H9 (cell line): ENCODE data around the gene KLF6. TPM values are rescaled to one million over a fixed set of nuclear protein-coding genes. Genes with fewer than 3 reads are reported as not detected.

Experiments
- DNase-seq: peaks from one replicate; pipeline ENCODE4 v3.0.0-alpha.2; 2017
- H2AFZ ChIP-seq: one replicate; pipeline ENCODE4 v1.6.1; 2013; ENCODE audit warnings: mild to moderate bottlenecking, low read length, control low read depth, moderate library complexity
- H2AK5ac ChIP-seq: 2 replicates; pipeline ENCODE4 v1.6.1; 2013; ENCODE audit warnings: low read length, control low read depth, mixed read lengths; ENCODE audit not compliant: insufficient read length
- H2BK120ac ChIP-seq: one replicate; pipeline ENCODE4 v1.6.1; 2013; ENCODE audit warnings: low read depth, mild to moderate bottlenecking, low read length, control low read depth, inconsistent platforms; ENCODE audit not compliant: poor library complexity, severe bottlenecking
- H2BK12ac ChIP-seq: 2 replicates; pipeline ENCODE4 v1.6.1; 2013; ENCODE audit warnings: low read length, control low read depth, mixed read lengths, low read depth; ENCODE audit not compliant: insufficient read length
- H2BK15ac ChIP-seq: 2 replicates; pipeline ENCODE4 v1.6.1; 2013; ENCODE audit warnings: low read depth, low read length, control low read depth
- H2BK20ac ChIP-seq: one replicate; pipeline ENCODE4 v1.6.1; 2013; ENCODE audit warnings: low read depth, mild to moderate bottlenecking, low read length, control low read depth, inconsistent platforms; ENCODE audit not compliant: poor library complexity, severe bottlenecking
- H2BK5ac ChIP-seq: 2 replicates; pipeline ENCODE4 v1.6.1; 2013; ENCODE audit warnings: low read length, control low read depth, mixed read lengths; ENCODE audit not compliant: insufficient read length
- H3K14ac ChIP-seq: 2 replicates; pipeline ENCODE4 v1.6.1; 2013; ENCODE audit warnings: low read length, control low read depth; ENCODE audit not compliant: insufficient read depth
- H3K18ac ChIP-seq: 2 replicates; pipeline ENCODE4 v1.6.1; 2013; ENCODE audit warnings: low read depth, mild to moderate bottlenecking, mixed read lengths, low read length, control low read depth; ENCODE audit not compliant: insufficient read length
- H3K23ac ChIP-seq: 2 replicates; pipeline ENCODE4 v1.6.1; 2013; ENCODE audit warnings: low read length, control low read depth, mixed read lengths, low read depth; ENCODE audit not compliant: insufficient read length
- H3K23me2 ChIP-seq: 2 replicates; pipeline ENCODE4 v1.6.1; 2013; ENCODE audit warnings: low read depth, mild to moderate bottlenecking, mixed read lengths, low read length, control low read depth; ENCODE audit not compliant: insufficient read length, poor library complexity, severe bottlenecking
- H3K27ac ChIP-seq: 2 replicates; pipeline ENCODE4 v1.5.1; 2013; ENCODE audit warnings: low read length, control low read depth, mixed read lengths, low read depth; ENCODE audit not compliant: insufficient read length
- H3K27me3 ChIP-seq: 2 replicates; pipeline ENCODE4 v1.6.1; 2013; ENCODE audit warnings: low read length, control low read depth, inconsistent platforms; ENCODE audit not compliant: insufficient read depth
- H3K4ac ChIP-seq: 2 replicates; pipeline ENCODE4 v1.6.1; 2013; ENCODE audit warnings: low read depth, mild to moderate bottlenecking, control low read depth, inconsistent platforms, low read length, moderate library complexity
- H3K4me1 ChIP-seq: 2 replicates; pipeline ENCODE4 v1.6.1; 2013; ENCODE audit warnings: low read length, control low read depth, inconsistent platforms; ENCODE audit not compliant: insufficient read depth
- H3K4me2 ChIP-seq: 2 replicates; pipeline ENCODE4 v1.6.1; 2013; ENCODE audit warnings: low read length, control low read depth, mixed read lengths; ENCODE audit not compliant: insufficient read length, insufficient read depth
- H3K56ac ChIP-seq: 2 replicates; pipeline ENCODE4 v1.6.1; 2013; ENCODE audit warnings: low read depth, mild to moderate bottlenecking, mixed read lengths, low read length, control low read depth; ENCODE audit not compliant: insufficient read length
- H3K79me1 ChIP-seq: 2 replicates; pipeline ENCODE4 v1.6.1; 2013; ENCODE audit warnings: low read depth, mild to moderate bottlenecking, moderate library complexity, low read length, control low read depth, inconsistent platforms; ENCODE audit not compliant: insufficient read depth, poor library complexity, severe bottlenecking
- H3K79me2 ChIP-seq: 2 replicates; pipeline ENCODE4 v1.6.1; 2013; ENCODE audit warnings: low read length, control low read depth, inconsistent platforms; ENCODE audit not compliant: insufficient read depth
- H3K9ac ChIP-seq: 2 replicates; pipeline ENCODE4 v1.6.1; 2013; ENCODE audit warnings: low read length, control low read depth, mixed read lengths; ENCODE audit not compliant: insufficient read length; ENCODE audit errors: extremely low read depth
- H3K9me3 ChIP-seq: one replicate; pipeline ENCODE4 v1.6.1; 2013; ENCODE audit warnings: low read depth, low read length, inconsistent platforms; ENCODE audit not compliant: control insufficient read depth
- H3T11ph ChIP-seq: one replicate; pipeline ENCODE4 v1.6.1; 2013; ENCODE audit warnings: mild to moderate bottlenecking, low read length, control low read depth, inconsistent platforms
- H4K20me1 ChIP-seq: one replicate; pipeline ENCODE4 v1.6.1; 2013; ENCODE audit not compliant: control insufficient read depth, insufficient read length, insufficient read depth
- H4K5ac ChIP-seq: 2 replicates; pipeline ENCODE4 v1.6.1; 2013; ENCODE audit warnings: low read depth, mild to moderate bottlenecking, mixed read lengths, low read length, control low read depth; ENCODE audit not compliant: insufficient read length
- H4K8ac ChIP-seq: replicated peaks from 2 replicates; pipeline ENCODE4 v1.6.1; 2013; ENCODE audit warnings: low read length, control low read depth, mixed read lengths, low read depth; ENCODE audit not compliant: insufficient read length
- H4K91ac ChIP-seq: 2 replicates; pipeline ENCODE4 v1.6.1; 2013; ENCODE audit warnings: low read depth, mild to moderate bottlenecking, moderate library complexity, mixed read lengths, low read length, control low read depth; ENCODE audit not compliant: insufficient read length
- H3K27ac Mint-ChIP-seq, 3 experiments: 2 replicates in 2 of 3; 3 replicates in 1 of 3; pipeline ENCODE4 v1.8.0; 2020 to 2021; ENCODE audit warnings: mixed read lengths in 3 of 3, mild to moderate bottlenecking in 1 of 3, moderate library complexity in 1 of 3
- H3K27me3 Mint-ChIP-seq: 2 replicates; pipeline ENCODE4 v1.8.0; 2021; ENCODE audit warnings: low read depth, mild to moderate bottlenecking, moderate library complexity, mixed read lengths
- H3K36me3 Mint-ChIP-seq, 3 experiments: 2 replicates in 2 of 3; 3 replicates in 1 of 3; pipeline ENCODE4 v1.8.0; 2020 to 2021; ENCODE audit warnings: low read depth in 3 of 3, mixed read lengths in 3 of 3; ENCODE audit not compliant: insufficient read depth in 1 of 3
- H3K4me1 Mint-ChIP-seq, 2 experiments: 2 replicates each; pipeline ENCODE4 v1.8.0; 2020; ENCODE audit warnings: mixed read lengths in 2 of 2
- H3K4me3 Mint-ChIP-seq, 2 experiments: 2 replicates in 1 of 2; 3 replicates in 1 of 2; pipeline ENCODE4 v1.8.0; 2020 to 2021; ENCODE audit warnings: mild to moderate bottlenecking in 2 of 2, mixed read lengths in 2 of 2, moderate library complexity in 1 of 2
- H3K9me3 Mint-ChIP-seq, 2 experiments: 2 replicates in 1 of 2; 3 replicates in 1 of 2; pipeline ENCODE4 v1.8.0; 2020; ENCODE audit warnings: mild to moderate bottlenecking in 2 of 2, mixed read lengths in 2 of 2, moderate library complexity in 1 of 2
- WGBS: extraction: QIAGEN DNeasy Blood & Tissue Kit; methylation state at CpG from one replicate; pipeline ENCODE4 v1.1.7; 2013; ENCODE audit warnings: missing lambda C conversion rate, low lambda C conversion rate, mixed read lengths; ENCODE audit not compliant: insufficient read length; ENCODE audit errors: extremely low coverage; 5-methylcytosine and 5-hydroxymethylcytosine counted together
- total RNA-seq: library from RNA; stranded (reverse); gene quantifications from 2 replicates; pipeline ENCODE4 v1.2.1, GENCODE V29; 2021
- TF ChIP-seq, protein P1 (sequence below): fragments of 200-600 bp; sonication (generic); conservative IDR thresholded peaks from 3 replicates; pipeline ENCODE4 v1.8.0; 2021; ENCODE audit warnings: antibody characterized with exemption, mild to moderate bottlenecking

The KLF6 gene
- total RNA-seq, 1 experiment from 2014 or later, result 19.3 TPM

DNA sequence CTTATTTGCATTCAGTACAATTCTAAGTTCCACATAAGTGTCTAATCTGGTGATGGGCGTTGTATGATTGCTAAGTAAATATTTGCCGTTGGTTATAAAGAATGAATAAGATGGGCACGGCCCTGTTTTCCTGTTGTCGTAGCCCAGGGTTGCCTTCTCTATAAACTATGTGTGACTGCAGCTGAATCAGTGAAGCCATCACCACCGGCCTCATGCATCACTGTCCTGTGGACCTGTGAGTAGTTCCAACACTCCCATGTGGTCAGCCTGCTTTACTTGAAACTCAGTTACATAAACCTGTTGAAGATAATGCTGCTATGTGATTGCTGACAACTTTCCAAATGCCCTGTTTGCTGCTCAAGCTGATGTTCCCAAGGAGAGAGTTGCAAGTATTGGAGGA lies 21.6 kb upstream of the KLF6 start:
- no peak overlapping the region for H4K91ac ChIP-seq
- no peak overlapping the region for H2BK12ac ChIP-seq
- no peaks in the 10 kb centered on the region for H3K9me3 ChIP-seq
- H2BK5ac ChIP-seq, result no peak overlapping the region
- H3K56ac ChIP-seq, result no peak overlapping the region
- Mint-ChIP-seq H3K4me1 (peaks cover 29 to 33% of the 10 kb centered on the region in 2 experiments), H3K4me3 (no peak overlapping the region), H3K36me3 (no peaks in the 10 kb centered on the region), H3K27ac (no peak overlapping the region), H3K27me3 (no peaks in the 10 kb centered on the region), H3K9me3 (no peaks in the 10 kb centered on the region; a peak in 1 of 5 replicates)
- H3K23me2 ChIP-seq, result no peaks in the 10 kb centered on the region
- H3K18ac ChIP-seq, result no peak overlapping the region
- no CpG with 5 or more reads among the region's 5 CpGs for WGBS
- H3K79me2 ChIP-seq, result no peaks in the 10 kb centered on the region
- H3K27ac ChIP-seq, result no peak overlapping the region
- H3K4ac ChIP-seq, result no peak overlapping the region
- H4K8ac ChIP-seq, result no peak overlapping the region
- H4K5ac ChIP-seq, result no peak overlapping the region
- DNase-seq, result no peak
- no peak overlapping the region for H3K4me2 ChIP-seq
- no peak overlapping the region for H2AK5ac ChIP-seq
- no peaks in the 10 kb centered on the region for H3K79me1 ChIP-seq
- H3K23ac ChIP-seq, result no peak overlapping the region
- no peak overlapping the region for H2BK20ac ChIP-seq
- no peak overlapping the region for H3T11ph ChIP-seq
- no peaks in the 10 kb centered on the region for H4K20me1 ChIP-seq
- no peak overlapping the region for H2BK15ac ChIP-seq
- no peak overlapping the region for H2AFZ ChIP-seq
- TF ChIP-seq, protein P1, sequence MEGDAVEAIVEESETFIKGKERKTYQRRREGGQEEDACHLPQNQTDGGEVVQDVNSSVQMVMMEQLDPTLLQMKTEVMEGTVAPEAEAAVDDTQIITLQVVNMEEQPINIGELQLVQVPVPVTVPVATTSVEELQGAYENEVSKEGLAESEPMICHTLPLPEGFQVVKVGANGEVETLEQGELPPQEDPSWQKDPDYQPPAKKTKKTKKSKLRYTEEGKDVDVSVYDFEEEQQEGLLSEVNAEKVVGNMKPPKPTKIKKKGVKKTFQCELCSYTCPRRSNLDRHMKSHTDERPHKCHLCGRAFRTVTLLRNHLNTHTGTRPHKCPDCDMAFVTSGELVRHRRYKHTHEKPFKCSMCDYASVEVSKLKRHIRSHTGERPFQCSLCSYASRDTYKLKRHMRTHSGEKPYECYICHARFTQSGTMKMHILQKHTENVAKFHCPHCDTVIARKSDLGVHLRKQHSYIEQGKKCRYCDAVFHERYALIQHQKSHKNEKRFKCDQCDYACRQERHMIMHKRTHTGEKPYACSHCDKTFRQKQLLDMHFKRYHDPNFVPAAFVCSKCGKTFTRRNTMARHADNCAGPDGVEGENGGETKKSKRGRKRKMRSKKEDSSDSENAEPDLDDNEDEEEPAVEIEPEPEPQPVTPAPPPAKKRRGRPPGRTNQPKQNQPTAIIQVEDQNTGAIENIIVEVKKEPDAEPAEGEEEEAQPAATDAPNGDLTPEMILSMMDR, result no peak
- no peaks in the 10 kb centered on the region for H3K4me1 ChIP-seq
- H3K14ac ChIP-seq, result no peak overlapping the region
- H3K27me3 ChIP-seq, result no peaks in the 10 kb centered on the region
- H3K9ac ChIP-seq, result no peak overlapping the region
- H2BK120ac ChIP-seq, result no peak overlapping the region
